SKM-1 (cell line): ENCODE measurements around the gene SCGB2B2.
"Not testable (repeated sequence)": the region's sequence is repeated elsewhere in the genome, so short reads cannot be mapped to it uniquely, and the experiment has no call there.

ENCODE experiments used
- DNase-seq: peaks from one replicate; lab custom pipeline; 2025; ENCODE audit not compliant: unreplicated experiment; lab: John Stamatoyannopoulos, UW

SCGB2B2 gene

GRCh38 chr19:34669305-34669704 lies 7.7 kb downstream of the SCGB2B2 start:
- no peak for DNase-seq

- not testable (repeated sequence) for DNase-seq
Measured at GRCh38 chr19:34668690-34669089, 8.3 kb downstream of the SCGB2B2 start.

- not testable (repeated sequence) for DNase-seq
Measured at GRCh38 chr19:34668077-34668689, 8.8 kb downstream of the SCGB2B2 start.

GRCh38 chr19:34667349-34668076 lies 9.4 kb downstream of the SCGB2B2 start:
- no peak for DNase-seq

GRCh38 chr19:34666958-34667265 lies 10.0 kb downstream of the SCGB2B2 start:
- DNase-seq: no peak

- DNase-seq: no peak
Measured at GRCh38 chr19:34666200-34666957, 10.6 kb downstream of the SCGB2B2 start.

- DNase-seq: not testable (repeated sequence)
Measured at GRCh38 chr19:34665275-34665674, 11.7 kb downstream of the SCGB2B2 start.

GRCh38 chr19:34664870-34665269 lies 12.1 kb downstream of the SCGB2B2 start:
- no peak for DNase-seq

GRCh38 chr19:34664168-34664567 lies 12.8 kb downstream of the SCGB2B2 start:
- DNase-seq: no peak

- DNase-seq: peak; percentile 3
Measured at GRCh38 chr19:34662919-34663318, 14.0 kb downstream of the SCGB2B2 start.

GRCh38 chr19:34661357-34661756 lies 15.6 kb downstream of the SCGB2B2 start:
- no peak for DNase-seq

GRCh38 chr19:34655651-34656050 lies 21.3 kb downstream of the SCGB2B2 start:
- no peak for DNase-seq

GRCh38 chr19:34654796-34655195 lies 22.2 kb downstream of the SCGB2B2 start:
- no peak for DNase-seq

- DNase-seq: no peak
Measured at GRCh38 chr19:34651747-34652146, 25.2 kb downstream of the SCGB2B2 start.

GRCh38 chr19:34649886-34650543 lies 26.9 kb downstream of the SCGB2B2 start:
- DNase-seq: no peak

GRCh38 chr19:34645551-34645950 lies 31.4 kb downstream of the SCGB2B2 start:
- no peak for DNase-seq

GRCh38 chr19:34644991-34645461 lies 31.9 kb downstream of the SCGB2B2 start:
- no peak for DNase-seq

- DNase-seq: no peak
Measured at GRCh38 chr19:34642241-34642640, 34.7 kb downstream of the SCGB2B2 start.

GRCh38 chr19:34639491-34640085 lies 37.4 kb downstream of the SCGB2B2 start:
- peak; percentile 10 for DNase-seq

GRCh38 chr19:34633802-34634201 lies 43.2 kb downstream of the SCGB2B2 start:
- DNase-seq: no peak
